CD4-positive, alpha-beta T cell treated with Interleukin-17A for 4 hours (primary cell): Measurements from ENCODE around the gene ROR1.
"Not testable (repeated sequence)": the region's sequence is repeated elsewhere in the genome, so short reads cannot be mapped to it uniquely, and the experiment has no call there.

ENCODE experiments used
- DNase-seq: peaks from one replicate; pipeline ENCODE4 v3.0.0-alpha.2; 2020; ENCODE audit warnings: mixed read lengths

ROR1 gene

DNA sequence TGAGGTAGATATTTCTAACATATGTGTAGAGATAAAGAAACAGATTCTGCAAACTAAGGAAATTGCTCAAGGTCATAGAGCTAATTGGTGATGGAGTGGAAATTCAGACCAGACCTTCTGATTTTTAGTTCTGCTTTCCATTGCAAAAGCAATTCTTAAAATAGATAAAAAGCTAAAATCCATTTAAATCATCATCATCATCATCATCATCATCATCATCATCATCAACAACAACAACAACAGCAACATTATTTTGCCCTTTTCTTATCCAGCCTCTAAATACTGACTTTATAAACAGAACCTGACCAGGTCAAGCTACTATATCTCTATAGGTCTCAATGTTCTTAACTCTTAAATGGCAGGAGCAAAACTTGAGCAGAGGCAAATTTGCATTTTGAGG, 14.0 kb upstream of the ROR1 start:
- no peak for DNase-seq

GRCh38 chr1:63770381-63770780, 3.4 kb upstream of the ROR1 start:
- no peak for DNase-seq

DNA sequence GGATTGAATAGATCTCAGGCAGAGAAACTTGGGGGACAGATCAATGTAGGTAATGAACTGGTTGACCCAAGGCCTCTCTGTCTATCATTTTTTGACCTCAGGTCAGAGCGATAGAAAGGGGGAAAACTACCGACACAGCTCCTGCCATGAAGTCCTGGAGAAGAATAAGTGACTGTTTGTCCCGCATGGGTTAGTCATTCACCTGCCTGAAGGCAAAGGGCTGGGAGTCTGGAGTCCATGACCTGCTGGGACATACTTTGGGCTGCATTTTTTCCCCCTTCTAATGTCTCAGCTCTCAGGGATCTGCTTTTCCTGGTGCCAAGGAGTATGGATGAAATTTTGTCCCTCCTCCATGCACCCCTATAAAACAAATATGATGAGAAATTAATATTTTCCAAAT, 1.6 kb upstream of the ROR1 start:
- no peak for DNase-seq

DNA sequence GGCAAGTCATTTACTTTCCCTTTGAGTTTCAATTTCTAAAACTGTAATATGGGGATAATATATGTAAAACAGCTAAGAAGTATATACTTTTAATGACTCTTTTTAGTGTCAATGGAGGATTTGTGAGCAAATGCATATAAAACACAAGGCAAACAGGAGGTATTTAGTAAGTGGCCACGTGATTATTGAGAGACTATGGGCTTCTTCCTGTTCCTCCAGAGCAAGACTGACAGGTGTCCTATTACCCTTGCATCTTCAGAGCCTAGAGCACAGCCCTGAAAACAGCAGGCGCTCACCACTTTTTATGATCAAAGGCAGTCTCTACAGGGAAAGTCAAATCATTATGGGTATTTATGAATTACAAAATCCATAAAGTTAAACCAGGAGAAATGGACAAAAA, 941 bp upstream of the ROR1 start:
- no peak for DNase-seq

DNA sequence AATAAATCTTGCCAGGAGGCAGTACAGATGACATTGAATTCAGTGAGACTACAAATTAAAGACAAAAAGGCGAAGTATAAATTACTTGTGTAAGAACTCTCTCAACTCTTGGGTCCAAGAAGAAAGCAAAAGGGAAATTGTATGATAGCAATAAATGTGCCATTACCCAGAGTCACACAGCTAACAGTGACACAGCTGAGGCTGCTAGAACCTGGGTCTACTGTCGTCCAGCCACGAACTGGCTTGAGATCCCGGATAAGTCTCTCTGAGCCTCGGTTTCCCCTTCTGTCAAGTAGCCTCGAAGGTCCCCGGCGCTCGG, 362 bp upstream of the ROR1 start:
- DNase-seq: no peak

GRCh38 chr1:63774617-63775417, 1.0 kb downstream of the ROR1 start:
- DNase-seq: no peak

DNA sequence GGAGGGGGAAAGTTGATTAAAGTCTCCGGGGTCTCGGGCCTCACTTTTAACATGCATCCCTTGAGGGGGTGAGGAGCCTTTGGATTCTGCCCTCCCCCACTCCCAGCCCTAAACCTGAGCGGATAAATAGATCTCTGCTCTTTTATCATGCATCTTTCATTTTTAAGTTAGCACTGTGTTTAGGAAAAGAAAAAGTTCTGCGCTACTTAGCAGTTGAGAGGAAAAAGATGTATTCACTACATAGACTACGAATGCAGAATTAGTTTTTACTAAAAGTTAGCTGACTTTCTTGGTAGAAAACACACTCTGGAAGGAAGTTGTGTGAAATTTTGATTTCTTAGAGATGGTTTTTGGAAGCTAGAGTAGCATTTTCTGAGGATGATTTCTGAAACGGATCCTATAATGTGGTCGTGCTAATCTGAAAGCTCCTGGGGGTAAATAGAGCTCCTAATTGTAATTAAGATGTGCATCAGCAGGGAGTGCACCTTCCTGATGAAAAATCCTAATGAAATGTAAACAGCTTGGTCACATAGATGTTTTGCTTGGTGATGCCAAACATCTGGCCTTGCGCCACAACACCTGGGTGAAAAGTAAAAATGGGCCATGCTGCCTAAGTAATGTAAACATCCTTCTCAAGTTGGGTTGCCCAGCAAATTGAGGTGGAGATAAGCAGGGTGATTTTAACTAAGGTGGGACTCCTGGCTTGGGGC, 1.8 kb downstream of the ROR1 start:
- DNase-seq: no peak

DNA sequence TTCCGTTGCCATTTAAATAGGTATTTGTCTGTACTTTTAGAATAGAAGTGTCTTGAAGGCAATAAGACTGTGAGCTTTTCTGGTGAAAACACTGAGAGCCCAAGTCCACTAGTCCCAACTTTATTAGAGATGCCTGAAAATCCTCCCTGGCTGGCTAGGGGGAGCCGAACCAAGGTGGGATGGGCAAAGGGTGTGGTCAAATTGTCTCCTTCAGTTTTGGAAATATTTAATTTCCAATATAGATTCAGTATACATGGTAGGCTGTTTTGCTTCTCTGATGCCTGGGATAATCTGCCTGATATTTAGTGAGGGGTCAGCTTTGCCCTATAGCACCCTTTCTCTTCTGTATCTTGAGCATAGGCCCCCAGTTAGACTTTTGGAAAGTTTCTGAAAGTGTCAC, 3.5 kb downstream of the ROR1 start:
- DNase-seq: no peak

DNA sequence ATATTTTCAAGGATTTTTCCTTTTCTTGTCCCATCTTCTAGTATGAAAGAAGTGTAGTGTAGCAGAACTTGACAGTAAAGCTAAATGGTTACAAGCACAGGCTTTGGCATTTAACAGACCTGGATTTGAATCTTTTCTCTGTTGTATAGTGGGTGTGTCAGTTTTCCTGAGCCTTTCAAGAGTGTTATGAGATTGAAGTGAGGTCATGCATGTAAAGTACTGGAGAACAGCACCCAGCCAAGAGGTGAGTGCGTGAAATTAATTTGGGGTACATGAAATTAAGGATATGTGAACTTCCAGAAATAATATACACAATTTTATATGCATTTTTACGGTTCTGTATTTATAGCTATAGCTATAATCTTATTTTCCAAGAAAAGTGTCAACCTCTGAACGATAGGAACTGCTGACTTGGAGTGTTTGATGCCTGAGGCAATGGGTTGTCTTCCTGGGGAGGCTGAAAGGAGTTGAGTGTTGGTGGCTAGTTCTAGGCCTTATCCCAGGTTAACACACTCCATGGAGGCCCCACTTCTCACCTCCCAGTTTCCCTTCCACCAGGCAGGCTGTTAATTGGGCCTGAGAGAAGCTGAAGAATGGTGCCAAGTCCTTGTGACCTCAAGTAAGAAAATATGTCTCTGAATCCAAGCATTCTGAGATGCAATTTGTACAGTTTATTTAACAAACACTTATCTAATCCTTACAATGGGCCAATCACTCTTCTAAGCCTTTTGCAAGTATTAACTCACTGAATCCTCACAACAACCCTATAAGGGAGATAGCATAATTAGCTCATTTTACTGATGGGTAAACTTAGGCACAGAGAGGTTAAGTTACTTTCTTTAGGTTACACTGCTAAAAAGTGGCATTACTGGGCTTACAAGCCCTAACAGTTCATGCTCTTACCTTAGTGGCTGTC, 4.4 kb downstream of the ROR1 start:
- no peak for DNase-seq

DNA sequence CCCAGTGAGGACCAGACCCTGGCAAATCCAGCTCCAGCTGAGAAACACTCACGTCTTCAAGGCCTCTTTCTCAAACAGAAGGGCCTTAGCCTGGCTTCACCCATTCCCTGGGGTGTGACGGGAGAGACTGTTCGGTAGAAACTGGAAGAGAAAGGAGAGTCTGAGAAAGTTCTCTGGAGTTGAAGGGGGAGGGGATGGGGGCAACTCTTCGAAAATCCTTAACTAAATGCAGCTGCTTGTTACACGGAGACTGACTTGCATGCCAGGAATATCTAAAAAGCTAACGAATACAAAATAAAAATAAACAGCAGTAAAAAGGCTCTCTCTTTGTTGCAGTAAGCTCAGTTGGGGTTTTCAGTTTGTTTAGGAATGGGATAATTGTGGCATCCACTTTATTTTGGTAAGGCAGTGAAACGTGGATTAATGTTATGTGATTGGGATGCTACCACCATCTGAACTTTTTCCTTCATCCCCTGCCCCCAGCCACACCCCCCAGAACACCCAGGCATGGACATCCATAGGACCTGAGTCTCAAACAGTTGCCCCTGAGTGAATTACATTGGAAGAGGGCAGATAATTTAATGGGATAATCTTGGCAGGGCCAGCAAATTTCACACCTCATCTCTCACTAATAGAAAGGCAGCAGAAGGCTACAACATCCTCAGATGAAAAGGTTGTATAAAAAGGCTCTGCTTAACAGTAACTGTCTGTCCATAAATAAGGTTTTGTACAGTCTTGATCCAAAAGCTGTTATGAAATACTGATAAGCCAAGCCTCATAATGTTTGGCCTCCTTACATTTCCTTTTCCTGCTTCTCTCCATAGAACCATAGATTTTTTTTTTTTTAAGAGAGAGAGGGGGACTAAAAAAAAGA, 5.8 kb downstream of the ROR1 start:
- no peak for DNase-seq

- no peak for DNase-seq
Observed at GRCh38 chr1:63780565-63780964, 6.7 kb downstream of the ROR1 start.

DNA sequence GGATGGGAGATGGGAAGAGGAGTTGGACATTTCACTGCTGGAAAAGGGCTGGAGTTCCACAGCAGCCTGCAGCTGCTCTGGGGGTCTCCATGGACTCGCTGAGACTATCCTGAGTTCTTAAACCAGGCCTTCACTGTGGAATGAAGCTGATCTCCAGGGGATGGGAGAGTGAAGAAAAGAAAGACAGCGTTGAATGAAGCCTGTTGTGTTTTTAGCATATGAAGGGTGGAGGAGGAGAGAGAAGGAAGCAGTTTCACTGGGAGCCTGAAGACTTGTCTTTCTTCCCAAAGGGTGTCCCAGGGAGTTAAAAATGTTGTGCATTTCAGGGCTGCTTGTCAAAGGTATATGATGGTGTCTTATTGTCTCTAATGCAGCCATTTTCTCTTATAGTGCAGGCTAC, 9.2 kb downstream of the ROR1 start:
- DNase-seq: no peak

- no peak for DNase-seq
Observed at GRCh38 chr1:63784083-63784482, 10.3 kb downstream of the ROR1 start.

DNA sequence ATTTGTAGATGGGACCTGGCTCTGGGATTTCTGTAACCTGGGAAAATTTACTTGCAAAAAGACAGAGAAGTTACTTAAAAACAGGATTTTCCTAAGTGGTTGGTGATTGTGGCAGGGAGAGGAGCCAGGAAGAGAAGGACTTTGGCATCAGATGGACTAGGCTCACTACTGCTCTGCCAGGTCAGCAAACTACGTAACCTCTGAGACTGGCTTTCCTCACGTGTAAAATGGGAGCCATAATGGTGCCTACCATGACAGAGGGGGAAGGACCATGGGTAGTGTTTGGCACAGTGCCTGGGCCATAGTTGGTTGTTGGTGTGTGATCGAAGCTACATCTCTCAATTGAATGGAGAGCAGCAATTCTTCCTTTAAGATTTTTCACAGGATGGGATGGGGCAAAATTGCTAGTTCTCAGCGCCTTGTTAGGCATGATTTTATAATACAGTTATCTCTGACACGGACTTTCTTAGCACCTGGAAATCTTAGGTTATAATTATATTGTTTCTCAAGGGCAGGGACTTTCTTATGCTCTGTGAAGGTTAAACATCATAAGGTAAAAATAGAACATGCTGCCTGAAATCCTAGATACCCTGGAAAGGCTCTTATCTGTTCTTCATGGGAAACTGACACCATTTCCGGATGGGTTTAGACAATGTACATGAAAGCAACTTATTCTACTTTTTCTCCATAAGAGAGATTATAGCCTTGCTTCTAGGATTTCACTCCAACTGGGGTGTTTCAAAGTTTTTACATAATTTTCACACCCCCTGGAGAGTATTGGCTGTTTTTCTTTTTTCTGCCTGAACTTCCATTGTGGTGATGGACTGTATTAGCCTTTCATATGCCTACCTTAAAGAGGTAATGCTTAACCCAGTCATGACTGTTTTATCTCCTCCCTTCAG, 10.9 kb downstream of the ROR1 start:
- DNase-seq: no peak

- not testable (repeated sequence) for DNase-seq
Observed at GRCh38 chr1:63787270-63787669, 13.5 kb downstream of the ROR1 start.

GRCh38 chr1:63787875-63788274, 14.1 kb downstream of the ROR1 start:
- no peak for DNase-seq

DNA sequence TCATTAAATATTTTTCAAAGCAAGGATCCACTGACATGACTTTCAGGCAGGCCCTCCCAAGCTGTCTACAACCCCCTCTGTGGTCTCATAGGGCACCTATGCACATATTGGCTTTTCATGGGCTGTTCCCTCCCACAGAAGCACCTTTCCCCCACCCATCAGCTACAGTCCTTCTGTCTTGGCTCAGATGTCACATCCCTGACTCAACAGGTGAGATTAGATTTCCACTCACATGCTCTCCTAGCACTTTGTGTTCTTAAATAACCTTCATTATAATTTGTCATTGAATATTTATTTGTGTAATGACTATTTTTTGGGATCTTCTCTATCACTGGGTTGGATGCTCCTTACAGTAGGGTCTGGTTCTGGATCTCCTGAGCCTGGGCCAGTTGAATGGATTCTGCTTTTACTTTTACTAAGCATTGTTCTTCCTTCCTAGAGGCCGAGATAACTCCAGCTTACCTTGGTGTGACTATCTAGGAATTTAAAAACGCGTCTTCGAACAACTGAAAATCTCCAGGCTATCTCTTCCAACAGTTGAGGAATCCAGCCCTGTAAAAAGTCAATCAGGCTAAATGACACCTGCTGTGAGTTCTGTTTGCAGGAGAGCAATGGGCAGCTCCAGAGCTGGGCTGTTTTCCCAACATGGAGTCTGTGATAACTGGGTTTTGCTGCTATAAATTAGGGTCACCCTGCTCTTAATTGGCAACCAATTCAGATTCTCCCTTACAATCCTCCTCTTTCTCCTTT, 16.2 kb downstream of the ROR1 start:
- no peak for DNase-seq

DNA sequence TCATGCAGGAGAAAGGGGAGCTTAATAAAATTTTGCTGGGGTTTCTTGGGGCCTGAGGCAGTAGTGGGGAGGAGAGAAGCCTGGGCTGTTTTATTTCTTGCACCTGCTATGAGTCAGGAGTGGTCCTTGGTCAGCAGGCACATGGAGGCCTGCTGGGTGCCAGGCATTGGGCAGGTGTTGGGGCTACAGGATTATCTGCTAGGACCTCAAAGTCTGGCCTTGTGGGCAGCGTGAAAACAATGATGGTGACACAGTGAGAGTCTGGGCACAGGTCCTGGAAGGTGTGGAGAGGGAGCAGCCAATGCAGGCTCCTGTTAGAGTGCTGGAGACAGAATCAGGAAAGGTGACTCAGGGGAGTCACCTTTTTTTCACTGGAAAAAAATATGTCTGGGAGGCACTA, 17.2 kb downstream of the ROR1 start:
- no peak for DNase-seq

GRCh38 chr1:63792152-63792551, 18.3 kb downstream of the ROR1 start:
- DNase-seq: no peak

- no peak for DNase-seq
Observed at GRCh38 chr1:63793741-63794240, 20.0 kb downstream of the ROR1 start.

DNA sequence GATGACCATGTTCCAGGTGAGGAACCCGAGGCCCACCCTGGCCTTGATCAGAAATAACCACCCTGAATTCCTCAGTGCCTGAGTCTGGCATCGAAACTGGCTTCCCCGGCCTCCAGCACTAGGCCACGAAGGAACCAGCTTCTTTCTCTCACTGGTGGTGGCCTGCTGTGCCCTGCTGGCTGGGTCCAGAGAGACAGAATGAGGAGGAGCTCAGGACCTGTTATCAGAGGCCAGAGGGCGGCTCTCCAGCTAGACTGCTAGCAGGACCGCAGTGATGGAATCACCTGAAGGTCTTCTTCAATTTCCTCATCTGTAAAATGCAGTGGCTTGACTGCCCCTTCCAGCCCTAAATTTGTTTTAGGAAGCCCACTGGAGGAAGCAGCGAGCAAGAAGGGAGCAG, 20.5 kb downstream of the ROR1 start:
- no peak for DNase-seq
